ENCODE data around the gene NF1.
"Not testable (repeated sequence)": the region's sequence is repeated elsewhere in the genome, so short reads cannot be mapped to it uniquely, and the experiment has no call there.

NF1 gene

DNA sequence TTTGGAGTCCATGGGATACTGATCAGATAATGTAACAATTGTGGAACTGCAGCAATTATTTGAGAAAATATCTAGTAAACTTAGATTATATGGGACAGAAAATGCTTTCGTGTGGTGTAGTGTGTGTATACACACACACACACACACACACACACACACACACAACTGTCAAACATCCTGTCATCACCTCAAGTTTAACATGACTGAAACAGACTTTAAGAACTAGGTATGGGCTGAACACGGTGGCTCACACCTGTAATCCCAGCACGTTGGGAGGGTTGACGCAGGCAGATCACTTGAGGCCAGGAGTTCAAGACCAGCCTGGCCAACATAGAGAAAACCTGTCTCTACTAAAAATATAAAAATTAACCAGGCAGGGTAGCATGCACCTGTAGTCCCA lies 227.2 kb downstream of the NF1 start:
- FAIRE-seq (no peak), DNase-seq (ENCODE audit: low spot score) (no peak)

DNA sequence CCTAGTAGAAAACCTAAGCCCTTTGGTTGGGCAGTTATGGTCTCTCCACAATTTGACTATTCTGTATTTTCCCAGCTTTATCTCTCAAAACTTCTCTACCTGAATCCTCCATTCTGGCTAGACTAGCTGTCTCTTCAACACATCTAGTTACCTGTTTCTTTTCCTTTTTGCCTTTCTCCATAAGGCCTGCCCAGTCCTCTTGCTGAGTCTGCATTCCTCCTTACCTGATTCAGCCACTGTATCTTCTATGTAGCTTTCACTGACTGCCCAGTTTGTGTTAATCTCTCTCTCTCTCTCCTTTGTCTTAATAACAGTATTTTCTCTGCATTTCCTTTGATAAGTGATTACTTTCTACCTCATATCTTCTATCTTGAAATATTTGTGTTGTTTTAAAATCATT lies 228.8 kb downstream of the NF1 start:
- DNase-seq (ENCODE audit: low spot score) (no peak), FAIRE-seq (no peak)

DNA sequence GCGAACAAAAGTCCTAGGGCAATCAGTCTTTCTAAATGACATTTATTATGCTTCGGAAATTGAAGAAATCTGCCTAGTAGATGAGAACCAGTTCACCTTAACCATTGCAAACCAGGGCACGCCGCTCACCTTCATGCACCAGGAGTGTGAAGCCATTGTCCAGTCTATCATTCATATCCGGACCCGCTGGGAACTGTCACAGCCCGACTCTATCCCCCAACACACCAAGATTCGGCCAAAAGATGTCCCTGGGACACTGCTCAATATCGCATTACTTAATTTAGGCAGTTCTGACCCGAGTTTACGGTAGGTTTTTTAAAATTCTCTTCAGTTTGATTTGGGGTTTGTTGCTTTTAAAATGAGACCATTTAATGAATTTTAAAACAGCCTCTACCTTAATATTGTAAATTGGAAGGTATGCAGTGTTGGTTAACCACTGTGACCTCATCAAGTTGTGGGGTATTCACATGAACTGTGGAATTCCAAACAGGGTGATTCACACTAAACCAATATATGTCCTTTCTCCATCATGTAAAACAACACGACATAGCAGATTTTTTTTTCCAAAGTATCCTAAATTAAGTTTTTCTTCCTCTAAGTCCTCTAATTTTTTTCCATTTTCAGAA lies 232.9 kb downstream of the NF1 start:
- DNase-seq (ENCODE audit: low spot score) (peak; percentile 67), FAIRE-seq (no peak)

DNA sequence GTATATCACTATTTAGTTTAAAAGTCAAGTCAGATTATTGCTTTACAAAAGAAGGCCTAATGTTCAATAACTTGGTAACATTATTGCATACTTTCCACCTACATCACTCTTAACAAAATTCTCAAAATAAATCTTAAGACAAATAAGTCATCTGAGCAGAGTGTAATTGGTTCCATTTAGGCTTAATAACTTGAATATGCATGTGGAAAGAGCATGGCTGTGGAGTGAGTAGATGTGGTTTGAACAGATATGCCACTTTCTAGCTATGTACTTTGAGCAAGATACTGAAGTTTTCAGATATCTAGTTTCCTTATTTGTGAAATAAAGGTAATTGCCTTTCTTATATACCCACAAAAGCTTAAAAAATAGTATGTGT lies 233.4 kb downstream of the NF1 start:
- DNase-seq (ENCODE audit: low spot score) = no peak
- no peak for FAIRE-seq

DNA sequence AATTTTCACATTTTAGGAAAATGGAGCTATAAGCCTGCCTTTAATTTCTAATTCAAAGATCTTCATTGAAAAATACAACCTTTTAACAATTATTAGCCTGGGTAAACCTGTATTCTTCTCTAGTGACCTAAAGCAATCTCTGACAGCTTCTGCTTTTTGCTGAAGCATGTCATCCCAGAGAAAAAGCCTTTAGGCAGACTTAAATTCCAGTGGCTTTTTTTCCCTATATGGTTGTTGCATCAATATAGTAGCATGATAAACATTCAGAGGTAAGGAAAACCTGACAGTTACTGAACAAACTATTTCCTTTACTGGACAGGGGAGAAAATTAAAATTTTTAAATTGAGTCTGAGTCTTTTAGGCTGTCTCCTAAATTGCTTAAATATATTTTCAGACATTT lies 234.4 kb downstream of the NF1 start:
- FAIRE-seq (no peak), DNase-seq (ENCODE audit: low spot score) (no peak)

DNA sequence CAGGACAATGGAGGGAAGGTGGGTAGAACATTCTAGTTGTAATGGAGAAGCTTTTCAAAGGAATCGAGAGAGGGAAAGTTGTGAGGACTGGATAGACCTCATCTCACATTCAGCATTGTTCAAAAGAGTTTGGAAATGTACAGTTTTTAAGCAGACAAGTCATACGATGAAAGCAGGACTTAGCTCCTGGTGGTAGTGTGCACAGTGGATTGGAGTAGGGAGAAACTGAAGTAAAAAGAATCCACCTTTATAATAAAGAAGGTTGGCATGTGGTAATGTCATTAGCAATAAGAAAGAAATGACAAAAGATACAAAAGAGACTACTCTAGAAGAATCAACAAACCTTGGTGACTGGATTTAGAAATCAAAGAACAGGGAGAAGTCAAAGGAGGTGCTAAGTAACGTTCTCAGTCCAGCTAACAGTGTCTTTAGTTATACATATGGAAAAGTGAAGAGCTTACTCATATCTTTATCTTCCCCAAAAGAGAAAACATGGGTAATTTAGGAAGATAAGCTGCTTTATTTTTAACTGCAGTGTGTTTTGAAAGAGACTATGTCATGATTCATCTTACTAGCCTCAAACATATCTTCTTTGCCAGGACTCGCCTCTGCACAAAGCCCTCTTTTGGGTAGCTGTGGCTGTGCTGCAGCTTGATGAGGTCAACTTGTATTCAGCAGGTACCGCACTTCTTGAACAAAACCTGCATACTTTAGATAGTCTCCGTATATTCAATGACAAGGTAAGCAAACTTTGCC lies 245.3 kb downstream of the NF1 start:
- no peak for DNase-seq (ENCODE audit: low spot score)
- FAIRE-seq = no peak

DNA sequence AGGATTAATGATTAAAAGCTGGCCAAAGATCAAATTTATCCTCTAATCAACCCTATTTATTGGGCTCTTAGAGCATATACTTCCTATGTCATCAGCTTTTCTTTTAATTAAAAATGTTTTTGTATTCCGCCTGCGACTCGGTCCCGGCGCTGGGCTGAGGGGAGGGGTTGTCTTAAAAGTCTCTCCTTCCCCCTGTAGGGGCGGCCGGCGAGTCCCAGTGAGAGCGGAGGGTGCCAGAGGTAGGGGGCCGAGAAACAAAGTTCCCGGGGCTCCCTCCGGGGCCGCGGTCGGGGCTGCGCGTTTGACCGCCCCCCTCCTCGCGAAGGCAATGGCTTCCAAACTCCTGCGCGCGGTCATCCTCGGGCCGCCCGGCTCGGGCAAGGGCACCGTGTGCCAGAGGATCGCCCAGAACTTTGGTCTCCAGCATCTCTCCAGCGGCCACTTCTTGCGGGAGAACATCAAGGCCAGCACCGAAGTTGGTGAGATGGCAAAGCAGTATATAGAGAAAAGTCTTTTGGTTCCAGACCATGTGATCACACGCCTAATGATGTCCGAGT lies 250.5 kb downstream of the NF1 start:
- FAIRE-seq; DNase-seq (ENCODE audit: low spot score): not testable (repeated sequence)

DNA sequence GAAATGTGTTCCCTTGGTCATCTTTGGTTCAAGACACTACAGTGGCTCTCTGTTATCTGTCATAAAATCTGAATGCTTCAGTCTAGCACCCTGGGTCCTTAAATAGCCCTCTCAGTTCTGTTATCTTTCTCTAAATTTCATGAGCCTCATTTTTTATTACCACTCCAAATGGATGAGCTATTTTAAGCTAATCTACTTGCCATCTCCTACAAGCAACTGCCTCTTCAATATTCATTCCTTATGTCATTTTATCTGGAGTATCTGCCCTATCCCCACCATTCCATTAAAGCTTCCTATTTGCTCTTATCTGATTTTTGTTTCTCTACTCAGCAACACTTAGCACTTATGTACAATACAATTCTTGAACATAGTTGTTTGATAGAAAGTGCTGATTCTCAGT lies 254.7 kb downstream of the NF1 start:
- FAIRE-seq = no peak

DNA sequence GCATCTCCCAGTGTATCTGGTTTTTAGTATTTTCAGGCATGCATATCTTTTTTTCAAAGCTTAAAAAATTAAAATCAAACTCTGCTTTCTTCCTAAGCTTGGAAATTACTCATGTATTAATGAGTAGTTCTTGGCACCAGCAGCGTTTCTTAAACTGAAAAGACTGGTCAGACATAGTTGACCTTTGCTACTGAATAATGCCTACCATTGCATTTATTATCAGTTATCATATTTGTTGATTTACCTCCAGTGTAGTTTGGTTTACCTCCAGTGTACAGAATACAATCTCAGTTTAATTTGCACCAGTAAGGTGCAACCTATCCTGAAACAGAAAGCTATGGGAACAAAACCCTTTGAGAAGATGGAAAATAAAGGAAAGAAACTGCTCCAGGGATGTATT lies 261.2 kb downstream of the NF1 start:
- no peak for FAIRE-seq
- DNase-seq (ENCODE audit: low spot score) = no peak

More for the DNA sequence above, 254.7 kb downstream of the NF1 start:
- no peak for DNase-seq (ENCODE audit: low spot score)

DNA sequence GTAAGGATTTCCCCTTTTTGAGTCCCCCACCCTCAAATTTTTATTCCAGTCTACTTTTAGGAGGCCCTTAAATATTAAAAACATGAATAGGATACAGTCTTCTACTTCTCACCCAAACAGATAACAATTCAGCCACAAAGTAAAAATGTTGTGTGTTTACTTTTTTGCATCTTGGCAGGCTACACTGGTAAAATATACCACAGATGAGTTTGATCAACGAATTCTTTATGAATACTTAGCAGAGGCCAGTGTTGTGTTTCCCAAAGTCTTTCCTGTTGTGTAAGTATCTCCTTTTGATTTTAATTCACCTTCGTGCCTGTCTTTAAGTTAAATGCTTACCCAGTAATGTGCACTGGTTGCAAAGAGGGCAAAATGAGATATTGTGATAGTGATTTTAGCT lies 262.3 kb downstream of the NF1 start:
- no peak for FAIRE-seq
- no peak for DNase-seq (ENCODE audit: low spot score)

DNA sequence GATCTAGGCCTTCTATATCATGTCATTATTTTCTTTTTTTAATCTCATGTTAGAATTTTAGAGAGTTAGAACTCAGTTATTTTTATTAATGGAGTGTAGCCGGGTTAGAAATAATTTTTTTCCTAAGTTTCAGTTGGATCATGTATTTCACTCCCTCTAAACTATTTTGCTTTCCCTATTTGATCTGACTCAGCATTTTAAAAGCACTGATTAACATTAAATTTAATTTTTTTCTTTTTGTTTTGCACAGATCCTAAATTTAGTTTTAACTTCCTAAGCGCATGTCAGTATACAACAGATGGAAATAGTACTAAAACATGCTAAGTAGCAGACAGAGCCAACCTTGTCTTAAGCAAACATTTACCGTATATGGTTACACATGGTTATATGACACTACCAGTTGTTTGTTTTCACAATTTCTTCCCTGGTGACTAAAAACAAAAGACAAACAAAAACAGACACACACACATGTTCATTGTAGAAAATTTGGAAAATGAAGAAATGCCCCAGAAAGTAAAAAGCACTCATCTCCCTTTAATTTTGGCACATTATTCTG lies 263.1 kb downstream of the NF1 start:
- FAIRE-seq (no peak), DNase-seq (ENCODE audit: low spot score) (no peak)

DNA sequence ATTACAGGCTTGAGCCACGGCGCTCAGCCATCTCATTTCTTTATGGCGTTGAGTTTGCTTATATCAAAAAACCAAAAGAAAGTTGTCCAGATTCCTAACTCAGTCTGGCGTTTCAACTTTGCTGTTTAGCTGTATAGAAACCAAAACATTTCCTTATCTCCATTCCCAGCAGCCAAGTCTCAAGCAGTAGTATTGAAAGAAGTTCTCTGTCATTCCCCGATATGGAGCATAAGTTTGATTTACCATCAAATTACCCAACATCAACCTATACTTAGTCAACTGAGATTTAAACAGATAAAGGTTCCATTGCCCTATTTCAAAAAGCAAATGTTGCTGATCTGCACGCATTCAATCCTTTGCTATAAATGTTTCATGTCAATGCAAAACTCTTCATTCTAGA lies 269.2 kb downstream of the NF1 start:
- no peak for FAIRE-seq

DNA sequence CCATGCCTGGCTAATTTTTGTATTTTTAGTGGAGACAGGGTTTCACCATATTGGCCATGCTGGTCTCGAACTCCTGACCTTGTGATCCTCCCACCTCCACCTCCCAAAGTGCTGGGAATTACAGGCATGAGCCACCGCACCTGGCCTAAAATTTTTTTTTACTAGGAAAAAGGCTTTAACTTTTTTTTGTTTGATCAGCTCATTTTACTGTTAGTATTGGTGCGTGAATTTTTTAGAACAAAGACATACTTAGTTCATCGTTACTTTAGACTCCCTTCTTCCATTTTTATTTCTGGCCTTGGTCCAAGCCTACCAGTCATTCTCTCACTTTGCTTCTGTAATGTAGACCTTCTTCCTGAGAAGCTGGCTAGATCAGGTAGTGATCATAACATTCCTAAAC lies 271.3 kb downstream of the NF1 start:
- DNase-seq (ENCODE audit: low spot score) = no peak
- FAIRE-seq = no peak

More for the DNA sequence above, 269.2 kb downstream of the NF1 start:
- no peak for DNase-seq (ENCODE audit: low spot score)

DNA sequence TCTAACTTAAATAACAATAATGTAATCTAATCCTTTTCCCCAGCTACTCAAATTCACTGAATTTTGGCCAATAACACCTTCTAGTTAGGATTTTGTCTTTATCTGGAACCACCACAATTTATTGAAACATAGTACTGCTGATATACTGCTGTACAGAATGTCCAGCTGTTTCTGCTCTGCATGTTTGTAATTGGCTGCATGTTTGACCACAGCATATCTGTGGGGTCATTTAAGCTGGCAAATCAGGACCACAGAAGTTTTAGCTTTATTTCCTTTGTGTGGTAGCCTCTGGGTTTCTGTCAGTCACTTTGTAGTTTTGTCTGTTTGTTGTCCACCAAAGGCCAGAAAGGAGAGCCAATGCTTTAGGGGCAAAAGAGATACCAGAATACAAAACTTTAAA lies 274.5 kb downstream of the NF1 start:
- FAIRE-seq = no peak

DNA sequence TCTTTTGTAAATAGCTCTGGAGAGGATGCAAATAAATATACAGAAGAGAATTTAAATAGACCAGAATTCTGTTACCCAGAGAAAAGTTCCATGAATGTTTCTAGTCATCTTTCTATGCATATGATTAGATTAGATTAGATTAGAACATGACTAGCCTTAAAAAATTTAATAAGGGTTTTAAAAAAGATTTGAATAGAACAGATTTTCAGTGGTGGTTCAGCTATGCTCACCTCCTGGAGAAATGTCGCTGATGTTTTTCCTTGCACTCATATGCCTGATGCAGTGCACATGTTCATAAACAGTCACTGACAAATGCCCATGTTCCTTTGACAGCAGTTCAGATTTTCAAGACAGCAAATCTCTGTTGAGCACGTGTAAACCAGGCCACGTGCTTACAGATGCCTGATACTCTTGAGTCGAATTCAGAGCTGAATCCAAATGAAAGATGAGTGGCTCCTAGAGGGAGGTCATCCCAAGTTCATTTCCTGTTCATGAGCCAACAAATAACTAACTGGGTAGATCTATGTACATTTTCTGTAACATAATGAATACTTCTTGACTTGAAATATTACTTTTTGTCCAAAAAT lies 276.8 kb downstream of the NF1 start:
- DNase-seq (ENCODE audit: low spot score) (no peak), FAIRE-seq (no peak)

More for the DNA sequence above, 274.5 kb downstream of the NF1 start:
- DNase-seq (ENCODE audit: low spot score) = no peak

DNA sequence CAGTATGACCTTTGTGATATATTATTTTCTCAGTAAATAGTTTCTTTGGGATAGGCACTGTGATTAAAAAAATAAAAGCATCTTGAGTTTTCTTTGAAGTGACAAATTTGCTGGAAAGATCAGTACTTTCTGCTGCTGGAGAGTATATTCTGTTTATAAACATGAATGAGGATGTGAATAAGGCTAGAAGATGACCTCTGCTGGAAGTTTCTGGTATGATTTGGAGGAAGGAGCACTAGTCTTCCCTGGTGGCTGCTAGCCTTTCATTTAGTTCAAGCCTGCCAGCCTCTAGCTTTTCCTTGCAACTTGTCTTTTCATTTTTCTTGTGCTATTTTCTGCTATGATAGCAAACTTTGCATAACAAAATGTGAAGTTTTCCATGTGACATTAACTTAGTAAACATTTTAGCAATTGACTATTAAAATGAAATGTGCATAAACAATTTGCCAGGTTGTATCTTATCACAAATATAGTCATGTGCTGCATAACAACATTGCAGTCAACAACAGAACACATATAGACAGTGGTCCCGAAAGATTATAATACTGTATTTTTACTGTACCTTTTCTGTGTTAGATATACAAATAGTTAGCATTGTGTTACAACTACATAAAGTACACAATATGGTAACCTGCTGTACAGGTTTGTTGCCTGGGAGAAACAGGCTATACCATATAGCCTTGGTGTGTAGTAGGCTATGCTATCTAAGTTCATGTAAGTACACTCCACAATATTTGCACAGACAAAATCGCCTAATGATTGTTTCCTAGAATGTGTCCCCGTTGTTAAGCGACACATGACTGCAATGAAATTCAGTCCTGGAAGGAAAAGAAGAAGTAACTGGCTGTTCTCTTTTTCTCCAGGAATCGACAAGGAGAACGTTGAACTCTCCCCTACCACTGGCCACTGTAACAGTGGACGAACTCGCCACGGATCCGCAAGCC lies 278.6 kb downstream of the NF1 start:
- DNase-seq (ENCODE audit: low spot score) (peak; percentile 38), FAIRE-seq (peak; percentile 63)

DNA sequence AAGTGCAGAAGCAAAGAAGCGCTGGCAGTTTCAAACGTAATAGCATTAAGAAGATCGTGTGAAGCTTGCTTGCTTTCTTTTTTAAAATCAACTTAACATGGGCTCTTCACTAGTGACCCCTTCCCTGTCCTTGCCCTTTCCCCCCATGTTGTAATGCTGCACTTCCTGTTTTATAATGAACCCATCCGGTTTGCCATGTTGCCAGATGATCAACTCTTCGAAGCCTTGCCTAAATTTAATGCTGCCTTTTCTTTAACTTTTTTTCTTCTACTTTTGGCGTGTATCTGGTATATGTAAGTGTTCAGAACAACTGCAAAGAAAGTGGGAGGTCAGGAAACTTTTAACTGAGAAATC lies 279.3 kb downstream of the NF1 start:
- no peak for DNase-seq (ENCODE audit: low spot score)
- FAIRE-seq = no peak

DNA sequence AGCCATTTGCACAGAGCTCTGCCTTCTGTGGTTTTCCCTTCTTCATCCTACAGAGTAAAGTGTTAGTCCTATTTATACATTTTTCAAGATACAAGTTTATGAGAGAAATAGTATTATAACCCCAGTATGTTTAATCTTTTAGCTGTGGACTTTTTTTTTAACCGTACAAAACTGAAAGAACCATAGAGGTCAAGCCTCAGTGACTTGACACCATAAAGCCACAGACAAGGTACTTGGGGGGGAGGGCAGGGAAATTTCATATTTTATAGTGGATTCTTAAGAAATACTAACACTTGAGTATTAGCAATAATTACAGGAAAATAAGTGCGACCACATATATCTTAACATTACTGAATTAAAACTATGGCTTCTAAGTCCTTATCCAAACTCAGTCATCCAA lies 279.7 kb downstream of the NF1 start:
- DNase-seq (ENCODE audit: low spot score) (no peak), FAIRE-seq (no peak)

DNA sequence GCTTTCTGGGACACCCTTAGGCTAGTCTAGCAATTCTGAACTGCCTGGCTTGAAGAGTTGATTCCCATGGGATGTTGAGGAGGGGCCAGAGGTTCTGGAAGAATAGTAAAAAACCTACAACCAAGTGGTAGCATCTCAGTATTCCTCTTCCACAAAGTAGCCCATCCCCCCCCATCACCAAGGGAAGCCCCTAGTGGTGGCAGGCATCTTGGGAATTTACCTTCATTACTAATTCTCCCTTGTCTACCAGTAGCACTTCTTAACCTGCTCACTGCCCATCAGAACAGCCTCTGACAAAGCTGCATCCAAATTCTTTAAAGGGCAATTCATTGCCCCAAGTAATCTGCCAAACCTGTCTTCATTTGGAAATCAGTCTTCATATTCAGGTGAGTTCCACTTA lies 283.9 kb downstream of the NF1 start:
- FAIRE-seq = no peak
- DNase-seq (ENCODE audit: low spot score) = no peak

DNA sequence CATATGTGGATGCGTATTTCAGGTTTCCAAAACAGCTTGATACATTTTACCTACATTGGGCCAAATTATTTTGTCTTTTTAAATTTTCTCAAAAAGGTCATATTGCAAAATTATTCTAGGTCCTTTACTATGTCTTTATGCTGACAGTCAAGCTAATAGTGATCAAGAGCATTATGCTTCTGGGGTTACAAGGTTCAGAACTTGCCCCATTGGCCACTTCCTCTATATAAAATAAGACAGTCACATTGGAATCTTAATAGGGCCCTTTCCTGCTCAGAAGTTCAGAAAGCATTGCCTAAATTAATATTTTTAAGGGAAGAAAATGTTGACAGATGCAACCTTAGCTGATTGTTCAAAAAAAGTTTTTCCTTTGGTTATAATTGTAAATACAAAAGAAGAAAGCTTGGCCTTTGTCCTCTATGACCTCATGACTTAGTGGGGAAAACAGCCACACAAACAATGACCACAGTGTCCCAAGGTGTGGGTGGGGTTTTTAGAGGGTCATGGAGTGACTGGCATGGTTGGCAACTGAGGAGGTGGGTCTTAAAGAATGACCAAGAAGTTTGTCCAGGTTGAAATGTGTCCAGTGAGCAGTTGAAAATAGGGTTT lies 284.9 kb downstream of the NF1 start:
- no peak for DNase-seq (ENCODE audit: low spot score)
- no peak for FAIRE-seq

DNA sequence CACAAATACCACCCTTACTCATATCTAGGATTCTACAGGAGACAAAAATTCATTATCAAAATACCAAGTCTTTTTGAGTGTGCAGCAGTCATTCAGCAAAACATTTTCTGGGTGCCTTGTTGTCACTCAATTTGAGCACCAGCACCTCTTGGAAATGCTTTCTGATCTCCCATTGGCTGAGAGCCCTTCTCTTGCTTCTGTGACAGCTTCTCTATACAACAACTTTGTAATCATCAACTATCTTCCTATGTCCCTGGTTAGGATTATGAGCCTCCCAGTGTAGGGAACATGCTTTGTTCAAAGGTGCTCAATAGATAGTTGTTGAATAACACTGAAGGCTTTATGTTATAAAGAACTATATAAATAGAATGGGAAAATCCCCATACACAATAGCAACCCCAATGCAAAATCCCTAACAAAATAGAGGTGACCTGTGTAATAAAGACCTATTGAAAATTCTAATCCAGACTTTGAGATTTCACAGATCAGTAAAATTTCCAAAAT lies 286.4 kb downstream of the NF1 start:
- DNase-seq (ENCODE audit: low spot score) (no peak), FAIRE-seq (no peak)

Measured in urothelium cell line (cell line).